ENCODE results near the gene SGPL1.
"Not testable (repeated sequence)": the region's sequence is repeated elsewhere in the genome, so short reads cannot be mapped to it uniquely, and the experiment has no call there.

SGPL1 gene

GRCh38 chr10:70845816-70846215 lies 30.1 kb downstream of the SGPL1 start:
- DNase-seq, result no peak

GRCh38 chr10:70846795-70847194 lies 31.0 kb downstream of the SGPL1 start:
- DNase-seq, result no peak

GRCh38 chr10:70847659-70848360 lies 32.1 kb downstream of the SGPL1 start:
- DNase-seq, result no peak

GRCh38 chr10:70849582-70850016 lies 33.9 kb downstream of the SGPL1 start:
- no peak for DNase-seq

- no peak for DNase-seq
These were observed 34.3 kb downstream of the SGPL1 start for GRCh38 chr10:70850097-70850496.

- DNase-seq, result no peak
These were observed 36.1 kb downstream of the SGPL1 start for GRCh38 chr10:70851597-70852475.

GRCh38 chr10:70853038-70853437 lies 37.3 kb downstream of the SGPL1 start:
- no peak for DNase-seq

- DNase-seq, result no peak
These were observed 37.7 kb downstream of the SGPL1 start for GRCh38 chr10:70853457-70853856.

GRCh38 chr10:70856454-70856853 lies 40.7 kb downstream of the SGPL1 start:
- no peak for DNase-seq

- DNase-seq, result peak; percentile 5
These were observed 43.0 kb downstream of the SGPL1 start for GRCh38 chr10:70858759-70859158.

- DNase-seq, result not testable (repeated sequence)
These were observed 45.9 kb downstream of the SGPL1 start for GRCh38 chr10:70861495-70862197.

GRCh38 chr10:70863470-70864160 lies 47.9 kb downstream of the SGPL1 start:
- DNase-seq, result no peak

GRCh38 chr10:70864935-70865334 lies 49.2 kb downstream of the SGPL1 start:
- DNase-seq, result no peak

- DNase-seq, result no peak
These were observed 50.7 kb downstream of the SGPL1 start for GRCh38 chr10:70866424-70866823.

- DNase-seq, result no peak
These were observed 56.5 kb downstream of the SGPL1 start for GRCh38 chr10:70872291-70872690.

- no peak for DNase-seq
These were observed 58.3 kb downstream of the SGPL1 start for GRCh38 chr10:70874061-70874460.

- DNase-seq, result no peak
These were observed 63.5 kb downstream of the SGPL1 start for GRCh38 chr10:70879207-70879606.

GRCh38 chr10:70880077-70880534 lies 64.4 kb downstream of the SGPL1 start:
- DNase-seq, result peak; percentile 58

GRCh38 chr10:70884741-70885140 lies 69.0 kb downstream of the SGPL1 start:
- DNase-seq, result no peak

GRCh38 chr10:70885481-70885880 lies 69.7 kb downstream of the SGPL1 start:
- DNase-seq, result no peak

GRCh38 chr10:70885931-70886903 lies 70.5 kb downstream of the SGPL1 start:
- no peak for DNase-seq
